H1 (cell line): ENCODE data around the gene MIS18BP1. TPM values are rescaled to one million over a fixed set of nuclear protein-coding genes. Genes with fewer than 3 reads are reported as not detected.

ENCODE experiments used
- CTCF ChIA-PET: fragments of 300-600 bp; sonication (Branson Sonifier 250); formaldehyde crosslinking; loops from one replicate; lab custom pipeline; 2021; ENCODE audit not compliant: partially characterized antibody; lab: Charles Lee
- POLR2A ChIA-PET: fragments of 300-600 bp; sonication (Branson Sonifier 250); formaldehyde crosslinking; loops from one replicate; lab custom pipeline; 2021; ENCODE audit warnings: inconsistent platforms; ENCODE audit not compliant: partially characterized antibody; lab: Charles Lee
- DNase-seq, 2 experiments: peaks; one replicate each; pipeline versions ENCODE4 v3.0.0 to v3.0.0-alpha.2; 2010 to 2022; ENCODE audit warnings: low spot score in 2 of 2, low read depth in 1 of 2, mixed read lengths in 1 of 2
- FAIRE-seq: peaks from 2 replicates; lab custom pipeline; 2011; peaks lifted over from hg19 to GRCh38; lab: Jason Lieb, UNC
- H2AFZ ChIP-seq: 2 replicates; pipeline ENCODE4 v1.8.1; 2012; ENCODE audit warnings: low read length, inconsistent platforms
- H2AK5ac ChIP-seq: 2 replicates; pipeline ENCODE4 v1.6.1; 2013; ENCODE audit warnings: low read depth, low read length
- H2BK120ac ChIP-seq: replicated peaks from 2 replicates; pipeline ENCODE3; 2013; ENCODE audit warnings: low read depth, low read length, inconsistent platforms
- H2BK12ac ChIP-seq: 2 replicates; pipeline ENCODE4 v1.6.1; 2013; ENCODE audit warnings: low read depth, low read length
- H2BK15ac ChIP-seq: 2 replicates; pipeline ENCODE4 v1.6.1; 2013; ENCODE audit warnings: low read length
- H2BK20ac ChIP-seq: 2 replicates; pipeline ENCODE4 v1.6.1; 2013; ENCODE audit warnings: low read length
- H2BK5ac ChIP-seq: 2 replicates; pipeline ENCODE4 v1.6.1; 2013; ENCODE audit warnings: low read depth, low read length
- H3K14ac ChIP-seq: 2 replicates; pipeline ENCODE4 v1.6.1; 2013; ENCODE audit warnings: inconsistent platforms; ENCODE audit not compliant: insufficient read length
- H3K18ac ChIP-seq: 2 replicates; pipeline ENCODE4 v1.6.1; 2013; ENCODE audit warnings: low read length; ENCODE audit errors: extremely low read depth
- H3K23ac ChIP-seq: 2 replicates; pipeline ENCODE4 v1.6.1; 2013; ENCODE audit warnings: inconsistent platforms; ENCODE audit not compliant: insufficient read length
- H3K23me2 ChIP-seq: 2 replicates; pipeline ENCODE4 v1.6.1; 2013; ENCODE audit warnings: low read depth, low read length
- H3K27ac ChIP-seq: 2 replicates; pipeline ENCODE4 v1.6.1; 2011; ENCODE audit warnings: low read depth, low read length, inconsistent platforms
- H3K27me3 ChIP-seq, 4 experiments: replicated peaks in 1 of 4; 1 replicate in 1 of 4; 2 replicates in 3 of 4; pipeline versions ENCODE4 v1.6.1 to v1.8.1; 2011 to 2013; ENCODE audit warnings: low read length in 3 of 4, mild to moderate bottlenecking in 3 of 4, inconsistent platforms in 2 of 4, mixed read lengths in 2 of 4, moderate library complexity in 1 of 4; ENCODE audit not compliant: control insufficient read depth in 3 of 4, insufficient read depth in 3 of 4; ENCODE audit errors: extremely low read depth in 1 of 4
- H3K36me3 ChIP-seq, 4 experiments: 2 replicates each; pipeline versions ENCODE4 v1.6.1 to v1.8.1; 2011 to 2013; ENCODE audit warnings: mild to moderate bottlenecking in 4 of 4, low read length in 3 of 4, moderate library complexity in 2 of 4, control low read depth in 1 of 4, inconsistent platforms in 1 of 4; ENCODE audit not compliant: insufficient read depth in 4 of 4, control insufficient read depth in 2 of 4
- H3K4ac ChIP-seq: replicated peaks from 2 replicates; pipeline ENCODE3; 2013; ENCODE audit warnings: low read length, low read depth, mixed read lengths, inconsistent platforms; ENCODE audit not compliant: insufficient read length
- H3K4me1 ChIP-seq, 4 experiments: replicated peaks in 1 of 4; 1 replicate in 1 of 4; 2 replicates in 3 of 4; pipeline versions ENCODE4 v1.6.1 to v1.8.1; 2011 to 2013; ENCODE audit warnings: low read length in 3 of 4, inconsistent platforms in 2 of 4, mixed read lengths in 1 of 4; ENCODE audit not compliant: insufficient read depth in 4 of 4, control insufficient read depth in 3 of 4
- H3K4me2 ChIP-seq, 2 experiments: 2 replicates each; pipeline versions ENCODE4 v1.6.1 to v1.8.1; 2011 to 2013; ENCODE audit warnings: low read depth in 2 of 2, low read length in 2 of 2, control low read depth in 1 of 2, inconsistent platforms in 1 of 2, mild to moderate bottlenecking in 1 of 2; ENCODE audit not compliant: insufficient read depth in 1 of 2
- H3K4me3 ChIP-seq, 4 experiments: fragments of 200-600, 300-600 bp in 1 of 4; sonication (generic), shearing (Covaris generic), sonication (Bioruptor Twin) in 1 of 4; 2 replicates each; pipeline versions ENCODE4 v1.5.1 to v1.8.1; 2011 to 2016; ENCODE audit warnings: low read length in 4 of 4, low read depth in 3 of 4, control low read depth in 2 of 4, inconsistent platforms in 2 of 4, mild to moderate bottlenecking in 2 of 4, mixed read lengths in 1 of 4, moderate library complexity in 1 of 4; ENCODE audit not compliant: insufficient read depth in 2 of 4; ENCODE audit errors: extremely low read depth in 1 of 4
- H3K56ac ChIP-seq: replicated peaks from 2 replicates; pipeline ENCODE3; 2013; ENCODE audit warnings: low read depth, mild to moderate bottlenecking, mixed read lengths, low read length, inconsistent platforms; ENCODE audit not compliant: insufficient read length
- H3K79me1 ChIP-seq: 2 replicates; pipeline ENCODE4 v1.6.1; 2013; ENCODE audit warnings: low read depth, low read length, control low read depth
- H3K79me2 ChIP-seq, 2 experiments: 2 replicates each; pipeline versions ENCODE4 v1.6.1 to v1.8.1; 2012 to 2013; ENCODE audit warnings: low read length in 2 of 2, mild to moderate bottlenecking in 2 of 2, inconsistent platforms in 1 of 2; ENCODE audit not compliant: insufficient read depth in 2 of 2, control insufficient read depth in 1 of 2
- H3K9ac ChIP-seq, 4 experiments: replicated peaks in 1 of 4; 1 replicate in 1 of 4; 2 replicates in 3 of 4; pipeline versions ENCODE4 v1.6.1 to v1.8.1; 2011 to 2013; ENCODE audit warnings: low read depth in 3 of 4, low read length in 3 of 4, control low read depth in 2 of 4, mild to moderate bottlenecking in 2 of 4, moderate library complexity in 2 of 4, inconsistent platforms in 1 of 4; ENCODE audit errors: extremely low read depth in 1 of 4
- H3K9me3 ChIP-seq, 2 experiments: 2 replicates each; pipeline versions ENCODE4 v1.6.1 to v1.8.1; 2012 to 2013; ENCODE audit warnings: mild to moderate bottlenecking in 2 of 2, moderate library complexity in 2 of 2, control low read depth in 1 of 2, inconsistent platforms in 1 of 2, low read depth in 1 of 2, low read length in 1 of 2, mixed read lengths in 1 of 2; ENCODE audit not compliant: insufficient read depth in 2 of 2
- H4K20me1 ChIP-seq, 2 experiments: replicated peaks in 1 of 2; 2 replicates each; pipeline versions ENCODE3 to v1.8.1; 2011 to 2013; ENCODE audit warnings: inconsistent platforms in 2 of 2, low read length in 2 of 2, mild to moderate bottlenecking in 1 of 2; ENCODE audit not compliant: insufficient read depth in 2 of 2, control insufficient read depth in 1 of 2
- H4K5ac ChIP-seq: 2 replicates; pipeline ENCODE4 v1.6.1; 2013; ENCODE audit warnings: low read length, low read depth, mixed read lengths, inconsistent platforms; ENCODE audit not compliant: insufficient read length
- H4K8ac ChIP-seq: 2 replicates; pipeline ENCODE4 v1.8.0; 2013; ENCODE audit warnings: mild to moderate bottlenecking, moderate library complexity, low read length, inconsistent platforms; ENCODE audit not compliant: insufficient read depth; ENCODE audit errors: extremely low read depth
- H4K91ac ChIP-seq: replicated peaks from 2 replicates; pipeline ENCODE3; 2013; ENCODE audit warnings: low read length, mixed read lengths, inconsistent platforms; ENCODE audit not compliant: insufficient read length
- CTCF ChIP-seq, 3 experiments: IDR thresholded peaks; 1 replicate in 2 of 3; 2 replicates in 1 of 3; pipeline versions ENCODE4 v1.5.1 to v1.6.1; 2011; ENCODE audit warnings: low read length in 3 of 3, mild to moderate bottlenecking in 3 of 3, inconsistent platforms in 2 of 3, low read depth in 1 of 3, moderate library complexity in 1 of 3; ENCODE audit not compliant: insufficient read depth in 1 of 3; ENCODE audit errors: control extremely low read depth in 1 of 3
- KDM1A ChIP-seq: fragments of 200-600, 300-600 bp; sonication (generic); IDR thresholded peaks from 2 replicates; pipeline ENCODE4 v1.7.1; 2016; ENCODE audit warnings: mild to moderate bottlenecking, low read length, borderline replicate concordance
- NANOG ChIP-seq: IDR thresholded peaks from 2 replicates; pipeline ENCODE4 v1.6.1; 2011; ENCODE audit warnings: low read length, low read depth, mild to moderate bottlenecking, inconsistent platforms; ENCODE audit not compliant: insufficient read depth, poor library complexity, severe bottlenecking
- RBBP5 ChIP-seq: IDR thresholded peaks from 2 replicates; pipeline ENCODE4 v1.7.1; 2012; ENCODE audit warnings: low read depth, mild to moderate bottlenecking, inconsistent platforms, low read length, moderate library complexity, borderline replicate concordance
- SP1 ChIP-seq: IDR thresholded peaks from 2 replicates; pipeline ENCODE4 v1.6.1; 2011; ENCODE audit warnings: low read depth, low read length
- WGBS, 2 experiments: shearing (Covaris generic) in 1 of 2; methylation state at CpG; one replicate each; pipeline versions ENCODE4 v1.1.6 to v1.1.7; 2013 to 2015; ENCODE audit warnings: low lambda C conversion rate in 2 of 2, mixed read lengths in 2 of 2, inconsistent platforms in 1 of 2, low coverage in 1 of 2, missing lambda C conversion rate in 1 of 2; ENCODE audit not compliant: insufficient replicate concordance in 2 of 2, insufficient coverage in 1 of 2, insufficient read length in 1 of 2; ENCODE audit errors: extremely low coverage in 1 of 2, missing lambda C conversion rate in 1 of 2; 5-methylcytosine and 5-hydroxymethylcytosine counted together
- polyA plus RNA-seq, 7 experiments: library from polyadenylated mRNA; depleted of rRNA in 3 of 7; stranded (reverse) in 5 of 7; unstranded in 2 of 7; fragments of >200 nt in 5 of 7; fragments of 200-250 nt in 2 of 7; gene quantifications; 1 replicate in 5 of 7; 2 replicates in 1 of 7; 4 replicates in 1 of 7; pipeline versions ENCODE4 v1.2.1 to v1.2.3, GENCODE V29; 2011 to 2013; ENCODE audit warnings: missing spikeins in 2 of 7, mixed read lengths in 2 of 7
- total RNA-seq: library from RNA; stranded (reverse); fragmentation: NEBNext Ultra II Directional; extraction: Animal tissue kit (Norgen Biotek cat#: 25700); gene quantifications from 2 replicates; pipeline ENCODE4 v1.2.1, GENCODE V29; 2021

The MIS18BP1 gene
- total and polyA plus RNA-seq, 2 of the 8 experiments (the other 6 are each of a cell fraction or from before 2014, with no cell fraction given), result 12.8 to 80.5 TPM

GRCh38 chr14:45185100-45185814 lies 67.7 kb downstream of the MIS18BP1 start:
- 93% methylated on average over 2 of the region's 2 CpGs; no CpG with 5 or more reads in 1 of the 2 experiments for WGBS, 2 experiments
- Histone ChIP-seq H3K4me1 (0 out of 7 replicates have a peak, but pooled peaks cover 0 to 3% (median 0%) of the 10 kb centered on the region in 4 experiments), H3K4me2 (no peak overlapping the region), H4K8ac (no peak overlapping the region), H3K36me3 (peaks cover 0 to 15% (median 4%) of the 10 kb centered on the region in 4 experiments; a peak in 7 of 8 replicates), H2BK120ac (no peak overlapping the region), H3K14ac (no peak overlapping the region), H3K79me1 (no peaks in the 10 kb centered on the region; the same call in 1 of the 2 replicates), H3K27ac (no peak overlapping the region), H2AFZ (no peak overlapping the region), H2AK5ac (no peak overlapping the region), H4K5ac (no peak overlapping the region), H3K23ac (no peak overlapping the region), H3K27me3 (no peaks in the 10 kb centered on the region), H3K9me3 (no peaks in the 10 kb centered on the region), H3K56ac (no peak overlapping the region), H3K4ac (no peak overlapping the region), H3K23me2 (no peaks in the 10 kb centered on the region), H3K79me2 (no peaks in the 10 kb centered on the region), H2BK5ac (no peak overlapping the region), H2BK20ac (no peak overlapping the region), H2BK12ac (no peak overlapping the region), H3K4me3 (no peak overlapping the region), H4K20me1 (no peaks in the 10 kb centered on the region), H3K9ac (no peak overlapping the region), H2BK15ac (no peak overlapping the region), H4K91ac (no peak overlapping the region), H3K18ac (no peak overlapping the region)
- no peak for FAIRE-seq
- ChIA-PET CTCF (no interaction called here), POLR2A (no interaction called here)
- no peak for TF ChIP-seq RBBP5
- TF ChIP-seq CTCF (IDR thresholded peaks at IDR 0.05; ENCODE audit: control extremely low read depth in 1 of 3, insufficient read depth in 1 of 3, low read depth in 1 of 3, low read length in 3 of 3), result no peak
- no peak for TF ChIP-seq NANOG
- no peak for TF ChIP-seq KDM1A
- TF ChIP-seq SP1, result no peak
- DNase-seq, result no peak
